ENCODE data around the gene COL5A2.

Gene COL5A2

GRCh38 chr2:189097934-189098333, 81.6 kb downstream of the COL5A2 start:
- no peak for DNase-seq (ENCODE audit: low spot score)

GRCh38 chr2:189096769-189097447, 82.7 kb downstream of the COL5A2 start:
- peak; percentile 31 for DNase-seq (ENCODE audit: low spot score)

- DNase-seq (ENCODE audit: low spot score) = no peak
Observed at GRCh38 chr2:189095101-189095500, 84.5 kb downstream of the COL5A2 start.

- no peak for DNase-seq (ENCODE audit: low spot score)
Observed at GRCh38 chr2:189092936-189093335, 86.6 kb downstream of the COL5A2 start.

- peak; percentile 13 for DNase-seq (ENCODE audit: low spot score)
Observed at GRCh38 chr2:189091253-189091652, 88.3 kb downstream of the COL5A2 start.

- no peak for DNase-seq (ENCODE audit: low spot score)
Observed at GRCh38 chr2:189088591-189089205, 90.9 kb downstream of the COL5A2 start.

GRCh38 chr2:189086710-189087109, 92.9 kb downstream of the COL5A2 start:
- DNase-seq (ENCODE audit: low spot score) = peak; percentile 38

GRCh38 chr2:189086250-189086649, 93.3 kb downstream of the COL5A2 start:
- no peak for DNase-seq (ENCODE audit: low spot score)

GRCh38 chr2:189083606-189084005, 96.0 kb downstream of the COL5A2 start:
- DNase-seq (ENCODE audit: low spot score) = no peak

- no peak for DNase-seq (ENCODE audit: low spot score)
Observed at GRCh38 chr2:189083106-189083505, 96.5 kb downstream of the COL5A2 start.

GRCh38 chr2:189082376-189082975, 97.1 kb downstream of the COL5A2 start:
- no peak for DNase-seq (ENCODE audit: low spot score)

GRCh38 chr2:189076572-189076971, 103.0 kb downstream of the COL5A2 start:
- no peak for DNase-seq (ENCODE audit: low spot score)

GRCh38 chr2:189076120-189076519, 103.4 kb downstream of the COL5A2 start:
- no peak for DNase-seq (ENCODE audit: low spot score)

GRCh38 chr2:189074506-189074905, 105.1 kb downstream of the COL5A2 start:
- no peak for DNase-seq (ENCODE audit: low spot score)

GRCh38 chr2:189072036-189072435, 107.5 kb downstream of the COL5A2 start:
- no peak for DNase-seq (ENCODE audit: low spot score)

- no peak for DNase-seq (ENCODE audit: low spot score)
Observed at GRCh38 chr2:189069855-189070619, 109.5 kb downstream of the COL5A2 start.

- no peak for DNase-seq (ENCODE audit: low spot score)
Observed at GRCh38 chr2:189066037-189066436, 113.5 kb downstream of the COL5A2 start.

- no peak for DNase-seq (ENCODE audit: low spot score)
Observed at GRCh38 chr2:189060096-189060642, 119.4 kb downstream of the COL5A2 start.

GRCh38 chr2:189057316-189057715, 122.2 kb downstream of the COL5A2 start:
- DNase-seq (ENCODE audit: low spot score) = no peak

- DNase-seq (ENCODE audit: low spot score) = no peak
Observed at GRCh38 chr2:189056200-189057106, 123.1 kb downstream of the COL5A2 start.

- DNase-seq (ENCODE audit: low spot score) = no peak
Observed at GRCh38 chr2:189050165-189050712, 129.3 kb downstream of the COL5A2 start.
